Measurements from ENCODE around the gene LRRC75B.

GRCh38 chr22:24594569-24595120 lies 1.8 kb upstream of the LRRC75B start:
- TF ChIP-seq CTCF (IDR thresholded peaks at IDR 0.05), result no peak
- TF ChIP-seq POLR2A (IDR thresholded peaks at IDR 0.05), result no peak
